HG03571 (cell line): Measurements from ENCODE around the gene SGMS1.

ENCODE experiments used
- ATAC-seq: cut with Tn5 transposase; IDR thresholded peaks from one replicate; pipeline ENCODE4 v1.9.1; 2021; ENCODE audit not compliant: unreplicated experiment

Gene SGMS1

GRCh38 chr10:50349554-50349953 lies 274.2 kb downstream of the SGMS1 start:
- ATAC-seq: no peak

- ATAC-seq: peak; percentile 91
Observed at GRCh38 chr10:50347394-50347802, 276.4 kb downstream of the SGMS1 start.

- ATAC-seq: no peak
Observed at GRCh38 chr10:50346942-50347341, 276.8 kb downstream of the SGMS1 start.

GRCh38 chr10:50345545-50345944 lies 278.2 kb downstream of the SGMS1 start:
- no peak for ATAC-seq

- no peak for ATAC-seq
Observed at GRCh38 chr10:50343702-50344331, 279.9 kb downstream of the SGMS1 start.

- no peak for ATAC-seq
Observed at GRCh38 chr10:50341987-50342386, 281.8 kb downstream of the SGMS1 start.

- ATAC-seq: no peak
Observed at GRCh38 chr10:50336140-50336539, 287.6 kb downstream of the SGMS1 start.

- no peak for ATAC-seq
Observed at GRCh38 chr10:50335397-50335796, 288.4 kb downstream of the SGMS1 start.

- no peak for ATAC-seq
Observed at GRCh38 chr10:50334273-50334672, 289.5 kb downstream of the SGMS1 start.

GRCh38 chr10:50333872-50334271 lies 289.9 kb downstream of the SGMS1 start:
- no peak for ATAC-seq

- ATAC-seq: no peak
Observed at GRCh38 chr10:50332108-50332842, 291.5 kb downstream of the SGMS1 start.

GRCh38 chr10:50331486-50331885 lies 292.3 kb downstream of the SGMS1 start:
- ATAC-seq: no peak

GRCh38 chr10:50326757-50327701 lies 296.7 kb downstream of the SGMS1 start:
- no peak for ATAC-seq

GRCh38 chr10:50326172-50326555 lies 297.6 kb downstream of the SGMS1 start:
- ATAC-seq: no peak

GRCh38 chr10:50325449-50326171 lies 298.1 kb downstream of the SGMS1 start:
- no peak for ATAC-seq

- no peak for ATAC-seq
Observed at GRCh38 chr10:50324680-50325393, 298.9 kb downstream of the SGMS1 start.

- no peak for ATAC-seq
Observed at GRCh38 chr10:50324046-50324445, 299.7 kb downstream of the SGMS1 start.

GRCh38 chr10:50322077-50322476 lies 301.7 kb downstream of the SGMS1 start:
- no peak for ATAC-seq

- no peak for ATAC-seq
Observed at GRCh38 chr10:50318129-50318528, 305.6 kb downstream of the SGMS1 start.
